ENCODE measurements around the gene RBP3.

The RBP3 gene

GRCh38 chr10:47325303-47326291, 22.6 kb upstream of the RBP3 start:
- TF ChIP-seq ISL1 (CRISPR knock-in tag; IDR thresholded peaks at IDR 0.05): no peak
- no peak for TF ChIP-seq BACH2 (CRISPR knock-in tag; IDR thresholded peaks at IDR 0.05; ENCODE audit: borderline replicate concordance)
- no peak for TF ChIP-seq TOX (CRISPR knock-in tag; IDR thresholded peaks at IDR 0.05; ENCODE audit: borderline replicate concordance)
- no peak for TF ChIP-seq CSDC2 (CRISPR knock-in tag; IDR thresholded peaks at IDR 0.05)
- TF ChIP-seq ARNTL (CRISPR knock-in tag; IDR thresholded peaks at IDR 0.05; ENCODE audit: borderline replicate concordance, low read depth): no peak
- TF ChIP-seq, protein P1, sequence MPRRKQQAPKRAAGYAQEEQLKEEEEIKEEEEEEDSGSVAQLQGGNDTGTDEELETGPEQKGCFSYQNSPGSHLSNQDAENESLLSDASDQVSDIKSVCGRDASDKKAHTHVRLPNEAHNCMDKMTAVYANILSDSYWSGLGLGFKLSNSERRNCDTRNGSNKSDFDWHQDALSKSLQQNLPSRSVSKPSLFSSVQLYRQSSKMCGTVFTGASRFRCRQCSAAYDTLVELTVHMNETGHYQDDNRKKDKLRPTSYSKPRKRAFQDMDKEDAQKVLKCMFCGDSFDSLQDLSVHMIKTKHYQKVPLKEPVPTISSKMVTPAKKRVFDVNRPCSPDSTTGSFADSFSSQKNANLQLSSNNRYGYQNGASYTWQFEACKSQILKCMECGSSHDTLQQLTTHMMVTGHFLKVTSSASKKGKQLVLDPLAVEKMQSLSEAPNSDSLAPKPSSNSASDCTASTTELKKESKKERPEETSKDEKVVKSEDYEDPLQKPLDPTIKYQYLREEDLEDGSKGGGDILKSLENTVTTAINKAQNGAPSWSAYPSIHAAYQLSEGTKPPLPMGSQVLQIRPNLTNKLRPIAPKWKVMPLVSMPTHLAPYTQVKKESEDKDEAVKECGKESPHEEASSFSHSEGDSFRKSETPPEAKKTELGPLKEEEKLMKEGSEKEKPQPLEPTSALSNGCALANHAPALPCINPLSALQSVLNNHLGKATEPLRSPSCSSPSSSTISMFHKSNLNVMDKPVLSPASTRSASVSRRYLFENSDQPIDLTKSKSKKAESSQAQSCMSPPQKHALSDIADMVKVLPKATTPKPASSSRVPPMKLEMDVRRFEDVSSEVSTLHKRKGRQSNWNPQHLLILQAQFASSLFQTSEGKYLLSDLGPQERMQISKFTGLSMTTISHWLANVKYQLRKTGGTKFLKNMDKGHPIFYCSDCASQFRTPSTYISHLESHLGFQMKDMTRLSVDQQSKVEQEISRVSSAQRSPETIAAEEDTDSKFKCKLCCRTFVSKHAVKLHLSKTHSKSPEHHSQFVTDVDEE (CRISPR knock-in tag; IDR thresholded peaks at IDR 0.05): no peak
- TF ChIP-seq CSRNP3 (CRISPR knock-in tag; IDR thresholded peaks at IDR 0.05): no peak
- no peak for TF ChIP-seq TCF4 (CRISPR knock-in tag; IDR thresholded peaks at IDR 0.05; ENCODE audit: borderline replicate concordance)
- TF ChIP-seq PPARA (CRISPR knock-in tag; IDR thresholded peaks at IDR 0.05; ENCODE audit: borderline replicate concordance): no peak
- no peak for TF ChIP-seq ZNF565 (CRISPR knock-in tag; conservative IDR thresholded peaks at IDR 0.05; ENCODE audit: low read depth)
- TF ChIP-seq ZNF70 (CRISPR knock-in tag; IDR thresholded peaks at IDR 0.05): no peak
- no peak for TF ChIP-seq SNAI2 (CRISPR knock-in tag; IDR thresholded peaks at IDR 0.05)
- TF ChIP-seq ESRRG (CRISPR knock-in tag; IDR thresholded peaks at IDR 0.05): no peak
- TF ChIP-seq ZNF8 (CRISPR knock-in tag; IDR thresholded peaks at IDR 0.05): no peak
- TF ChIP-seq ZC3H10 (CRISPR knock-in tag; IDR thresholded peaks at IDR 0.05): no peak
- TF ChIP-seq PATZ1 (CRISPR knock-in tag; IDR thresholded peaks at IDR 0.05; ENCODE audit: borderline replicate concordance): no peak
- TF ChIP-seq OSR1 (CRISPR knock-in tag; IDR thresholded peaks at IDR 0.05): no peak
- TF ChIP-seq RARB (CRISPR knock-in tag; IDR thresholded peaks at IDR 0.05): no peak
- ATAC-seq: no peak

DNA sequence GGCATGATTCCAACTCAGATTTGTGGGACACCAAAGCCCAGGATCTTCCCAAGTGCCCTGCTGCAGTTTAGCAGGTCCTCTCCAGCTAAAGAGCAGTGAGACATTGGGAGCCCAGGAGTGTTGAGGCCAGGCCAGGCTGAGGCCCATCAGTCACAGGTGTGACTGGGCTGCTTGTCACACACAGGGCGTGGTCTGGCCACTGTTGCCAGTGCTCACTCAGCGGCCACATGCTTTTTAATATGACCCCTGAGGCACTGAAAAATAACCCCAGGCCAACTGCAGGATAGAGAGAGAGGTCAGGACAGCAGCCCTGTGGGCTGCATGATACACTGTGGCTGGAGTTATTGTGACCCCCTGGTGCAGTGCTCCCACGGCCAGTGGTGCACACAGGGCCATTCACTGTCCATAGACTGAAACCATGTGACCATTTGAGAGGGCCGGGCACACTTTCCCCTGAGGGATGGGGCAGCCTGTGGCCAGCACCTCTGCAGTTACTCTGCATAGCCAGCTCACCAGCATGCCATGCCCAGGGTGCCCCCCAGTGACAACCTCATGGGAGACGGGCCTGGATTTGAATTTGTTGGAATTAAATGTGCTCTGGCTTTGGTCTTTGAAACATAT, 21.7 kb upstream of the RBP3 start:
- ATAC-seq: no peak
- TF ChIP-seq PPARA (CRISPR knock-in tag; IDR thresholded peaks at IDR 0.05; ENCODE audit: borderline replicate concordance): no peak
- TF ChIP-seq RARB (CRISPR knock-in tag; IDR thresholded peaks at IDR 0.05): no peak
- no peak for TF ChIP-seq SNAI2 (CRISPR knock-in tag; IDR thresholded peaks at IDR 0.05)
- TF ChIP-seq CSRNP3 (CRISPR knock-in tag; IDR thresholded peaks at IDR 0.05): no peak
- TF ChIP-seq OSR1 (CRISPR knock-in tag; IDR thresholded peaks at IDR 0.05): no peak
- no peak for TF ChIP-seq ESRRG (CRISPR knock-in tag; IDR thresholded peaks at IDR 0.05)
- TF ChIP-seq GLIS3 (CRISPR knock-in tag; IDR thresholded peaks at IDR 0.05): no peak
- TF ChIP-seq, protein P1 (CRISPR knock-in tag; IDR thresholded peaks at IDR 0.05): no peak
- no peak for TF ChIP-seq TOX (CRISPR knock-in tag; IDR thresholded peaks at IDR 0.05; ENCODE audit: borderline replicate concordance)
- no peak for TF ChIP-seq ZNF565 (CRISPR knock-in tag; conservative IDR thresholded peaks at IDR 0.05; ENCODE audit: low read depth)
- TF ChIP-seq, protein P2, sequence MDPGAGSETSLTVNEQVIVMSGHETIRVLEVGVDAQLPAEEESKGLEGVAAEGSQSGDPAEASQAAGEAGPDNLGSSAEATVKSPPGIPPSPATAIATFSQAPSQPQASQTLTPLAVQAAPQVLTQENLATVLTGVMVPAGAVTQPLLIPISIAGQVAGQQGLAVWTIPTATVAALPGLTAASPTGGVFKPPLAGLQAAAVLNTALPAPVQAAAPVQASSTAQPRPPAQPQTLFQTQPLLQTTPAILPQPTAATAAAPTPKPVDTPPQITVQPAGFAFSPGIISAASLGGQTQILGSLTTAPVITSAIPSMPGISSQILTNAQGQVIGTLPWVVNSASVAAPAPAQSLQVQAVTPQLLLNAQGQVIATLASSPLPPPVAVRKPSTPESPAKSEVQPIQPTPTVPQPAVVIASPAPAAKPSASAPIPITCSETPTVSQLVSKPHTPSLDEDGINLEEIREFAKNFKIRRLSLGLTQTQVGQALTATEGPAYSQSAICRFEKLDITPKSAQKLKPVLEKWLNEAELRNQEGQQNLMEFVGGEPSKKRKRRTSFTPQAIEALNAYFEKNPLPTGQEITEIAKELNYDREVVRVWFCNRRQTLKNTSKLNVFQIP (CRISPR knock-in tag; IDR thresholded peaks at IDR 0.05; ENCODE audit: borderline replicate concordance, low read depth): no peak
- TF ChIP-seq ZFP30 (CRISPR knock-in tag; IDR thresholded peaks at IDR 0.05): no peak
- no peak for TF ChIP-seq ZNF8 (CRISPR knock-in tag; IDR thresholded peaks at IDR 0.05)
- no peak for TF ChIP-seq ZFP3 (CRISPR knock-in tag; IDR thresholded peaks at IDR 0.05)

Data from SK-N-SH treated with all-trans-retinoic acid at 6 μM for 48 hours (cell line).